PC-9 (cell line): ENCODE data around the gene PCDHGB3. TPM values are rescaled to one million over a fixed set of nuclear protein-coding genes. Genes with fewer than 3 reads are reported as not detected.

Experiments
- BruUV-seq: library from RNA; stranded (reverse); fragments of 400-500 nt; replicated peaks from 2 replicates; lab custom pipeline; 2021; lab: Mats Ljungman, UMichigan
- CTCF ChIA-PET: fragments of 300-600 bp; sonication (Branson Sonifier 250); formaldehyde crosslinking; loops from one replicate; lab custom pipeline; 2022; ENCODE audit warnings: antibody characterized with exemption; lab: Charles Lee
- POLR2A ChIA-PET: fragments of 300-600 bp; sonication (Branson Sonifier 250); formaldehyde crosslinking; loops from one replicate; lab custom pipeline; 2022; ENCODE audit warnings: antibody characterized with exemption; ENCODE audit not compliant: unreplicated experiment; lab: Charles Lee
- DNase-seq, 2 experiments: peaks; one replicate each; pipeline versions ENCODE4 v3.0.0 to v3.0.0-alpha.2; 2015 to 2022; ENCODE audit warnings: mixed read lengths in 1 of 2
- H2AFZ ChIP-seq: fragments of 200-600 bp; sonication (generic); 2 replicates; pipeline ENCODE4 v1.8.1; 2017; ENCODE audit warnings: antibody characterized with exemption
- H3F3A ChIP-seq: fragments of 200-600 bp; sonication (generic); 2 replicates; pipeline ENCODE4 v1.8.1; 2017; ENCODE audit warnings: antibody characterized with exemption, mild to moderate bottlenecking, low read depth; ENCODE audit not compliant: insufficient read depth
- H3K27ac ChIP-seq: fragments of 200-600 bp; sonication (generic); 2 replicates; pipeline ENCODE4 v1.6.1; 2016; ENCODE audit warnings: mixed run types
- H3K27me3 ChIP-seq: fragments of 200-600 bp; sonication (generic); 2 replicates; pipeline ENCODE4 v1.6.1; 2016; ENCODE audit warnings: low read depth, mixed run types; ENCODE audit not compliant: insufficient read depth
- H3K36me3 ChIP-seq: fragments of 200-600 bp; sonication (generic); 2 replicates; pipeline ENCODE4 v1.6.1; 2016; ENCODE audit warnings: low read depth, mixed run types
- H3K4me1 ChIP-seq: fragments of 200-600 bp; sonication (generic); replicated peaks from 2 replicates; pipeline ENCODE4 v1.6.1; 2016; ENCODE audit warnings: mixed run types; ENCODE audit not compliant: insufficient read depth
- H3K4me2 ChIP-seq: fragments of 200-600 bp; sonication (generic); 2 replicates; pipeline ENCODE4 v1.6.1; 2017; ENCODE audit warnings: mixed run types
- H3K4me3 ChIP-seq: fragments of 200-600 bp; sonication (generic); 2 replicates; pipeline ENCODE4 v1.6.1; 2016; ENCODE audit warnings: mixed run types
- H3K79me2 ChIP-seq: fragments of 200-600 bp; sonication (generic); 2 replicates; pipeline ENCODE4 v1.6.1; 2017; ENCODE audit warnings: low read depth, mixed run types
- H3K9me2 ChIP-seq: fragments of 200-600 bp; sonication (generic); 2 replicates; pipeline ENCODE4 v1.8.1; 2017; ENCODE audit warnings: mild to moderate bottlenecking; ENCODE audit not compliant: insufficient read depth
- H3K9me3 ChIP-seq: fragments of 200-600 bp; sonication (generic); 2 replicates; pipeline ENCODE4 v1.8.1; 2016; ENCODE audit warnings: low read depth; ENCODE audit not compliant: insufficient read depth
- H4K20me1 ChIP-seq: fragments of 200-600 bp; sonication (generic); 2 replicates; pipeline ENCODE4 v1.8.1; 2017; ENCODE audit not compliant: insufficient read depth
- EZH2 ChIP-seq: fragments of 200-600 bp; sonication (generic); IDR thresholded peaks from 2 replicates; pipeline ENCODE4 v1.8.0; 2017; ENCODE audit warnings: antibody characterized with exemption, low read depth
- intact Hi-C: fragments of 100-400 bp; cut with micrococcal nuclease; formaldehyde crosslinking; loops from one replicate; pipeline ENCODE4 v1.10.0; 2022; ENCODE audit not compliant: unreplicated experiment
- total RNA-seq: library from RNA; stranded (reverse); gene quantifications from 2 replicates; pipeline ENCODE4 v1.2.3, GENCODE V29; 2021
- TF ChIP-seq, protein P1 (sequence below): fragments of 200-600 bp; sonication (generic); conservative IDR thresholded peaks from 2 replicates; pipeline ENCODE4 v1.6.1; 2017; ENCODE audit warnings: mixed run types, antibody characterized with exemption, mild to moderate bottlenecking, moderate library complexity

Gene PCDHGB3
- total RNA-seq, 1 experiment from 2014 or later: not detected

DNA sequence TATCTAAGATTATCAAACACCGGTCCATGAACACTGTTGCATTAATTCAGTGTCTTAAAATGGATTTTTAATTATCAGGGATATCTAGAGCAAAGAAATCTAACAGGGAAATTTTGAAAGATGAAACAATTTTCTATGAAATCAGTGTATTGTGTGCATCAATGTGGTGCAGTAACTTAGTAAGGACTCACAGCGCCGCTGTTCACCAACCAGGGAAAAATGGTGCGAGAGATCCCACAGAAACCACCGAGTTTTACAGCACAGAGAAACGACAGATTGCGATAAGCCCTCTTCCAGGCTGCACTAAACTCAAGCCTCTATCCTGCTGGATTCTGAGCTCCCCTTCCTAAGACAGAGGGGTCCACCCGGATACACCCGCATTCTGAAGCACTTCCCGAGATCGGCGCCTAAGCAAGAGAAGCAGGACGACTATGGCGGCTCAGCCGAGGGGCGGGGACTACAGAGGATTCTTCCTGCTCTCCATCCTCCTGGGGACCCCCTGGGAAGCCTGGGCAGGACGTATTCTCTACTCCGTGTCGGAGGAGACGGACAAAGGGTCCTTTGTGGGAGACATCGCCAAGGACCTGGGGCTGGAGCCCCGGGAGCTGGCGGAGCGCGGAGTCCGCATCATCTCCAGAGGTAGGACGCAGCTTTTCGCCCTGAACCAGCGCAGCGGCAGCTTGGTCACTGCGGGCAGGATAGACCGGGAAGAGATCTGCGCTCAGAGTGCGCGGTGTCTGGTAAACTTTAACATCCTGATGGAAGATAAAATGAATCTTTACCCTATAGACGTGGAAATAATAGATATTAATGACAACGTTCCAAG is 12.6 kb downstream of the PCDHGB3 start, which contains the start of gene PCDHGA7:
Gene PCDHGA7 (plus strand): TSS at position 274 of the 826 bp plus-strand sequence. CDS start 158 bp downstream, at position 432.
- no peak for DNase-seq
- Histone ChIP-seq H3F3A (no peaks in the 10 kb centered on the region), H3K9me3 (no peaks in the 10 kb centered on the region), H4K20me1 (no peaks in the 10 kb centered on the region), H3K4me2 (no peak within 1 kb of the TSS), H3K27me3 (peaks cover 49% of the 10 kb centered on the region), H3K27ac (no peak within 1 kb of the TSS), H3K4me3 (no peak within 1 kb of the TSS), H2AFZ (no peak within 1 kb of the TSS), H3K9me2 (no peaks in the 10 kb centered on the region), H3K36me3 (no peaks in the 10 kb centered on the region), H3K79me2 (no peaks in the 10 kb centered on the region), H3K4me1 (no peaks in the 10 kb centered on the region)
- intact Hi-C loops: no loop called here
- POLR2A ChIA-PET: no interaction called here
- CTCF ChIA-PET: no interaction called here
- no TSS peak for BruUV-seq
- TF ChIP-seq EZH2: no peak
- TF ChIP-seq, protein P1, sequence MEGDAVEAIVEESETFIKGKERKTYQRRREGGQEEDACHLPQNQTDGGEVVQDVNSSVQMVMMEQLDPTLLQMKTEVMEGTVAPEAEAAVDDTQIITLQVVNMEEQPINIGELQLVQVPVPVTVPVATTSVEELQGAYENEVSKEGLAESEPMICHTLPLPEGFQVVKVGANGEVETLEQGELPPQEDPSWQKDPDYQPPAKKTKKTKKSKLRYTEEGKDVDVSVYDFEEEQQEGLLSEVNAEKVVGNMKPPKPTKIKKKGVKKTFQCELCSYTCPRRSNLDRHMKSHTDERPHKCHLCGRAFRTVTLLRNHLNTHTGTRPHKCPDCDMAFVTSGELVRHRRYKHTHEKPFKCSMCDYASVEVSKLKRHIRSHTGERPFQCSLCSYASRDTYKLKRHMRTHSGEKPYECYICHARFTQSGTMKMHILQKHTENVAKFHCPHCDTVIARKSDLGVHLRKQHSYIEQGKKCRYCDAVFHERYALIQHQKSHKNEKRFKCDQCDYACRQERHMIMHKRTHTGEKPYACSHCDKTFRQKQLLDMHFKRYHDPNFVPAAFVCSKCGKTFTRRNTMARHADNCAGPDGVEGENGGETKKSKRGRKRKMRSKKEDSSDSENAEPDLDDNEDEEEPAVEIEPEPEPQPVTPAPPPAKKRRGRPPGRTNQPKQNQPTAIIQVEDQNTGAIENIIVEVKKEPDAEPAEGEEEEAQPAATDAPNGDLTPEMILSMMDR: no peak

DNA sequence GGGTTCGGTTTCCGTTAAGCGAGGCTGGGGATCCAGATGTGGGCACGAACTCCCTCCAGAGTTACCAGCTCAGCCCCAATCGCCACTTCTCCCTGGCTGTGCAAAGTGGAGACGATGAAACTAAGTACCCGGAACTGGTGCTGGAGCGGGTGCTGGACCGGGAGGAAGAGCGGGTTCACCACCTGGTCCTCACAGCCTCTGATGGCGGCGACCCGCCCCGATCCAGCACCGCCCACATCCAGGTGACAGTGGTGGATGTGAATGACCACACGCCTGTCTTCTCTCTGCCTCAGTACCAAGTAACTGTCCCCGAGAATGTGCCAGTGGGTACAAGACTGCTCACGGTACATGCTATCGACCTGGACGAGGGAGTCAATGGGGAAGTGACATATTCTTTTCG is 13.3 kb downstream of the PCDHGB3 start:
- H3K4me1 ChIP-seq: no peaks in the 10 kb centered on the region
- no peak overlapping the region for H2AFZ ChIP-seq
- POLR2A ChIA-PET: interaction anchor here (0.6 kb wide), 1 partner anchor 135 kb away, joined by 3 read pairs; no protein-coding TSS in a partner anchor
- no peak overlapping the region for H3K4me3 ChIP-seq
- H4K20me1 ChIP-seq: no peaks in the 10 kb centered on the region
- no peak for TF ChIP-seq EZH2
- TF ChIP-seq, protein P1: no peak
- intact Hi-C loops: no loop called here
- no peaks in the 10 kb centered on the region for H3K9me3 ChIP-seq
- no peak for DNase-seq
- no peaks in the 10 kb centered on the region for H3K9me2 ChIP-seq
- H3F3A ChIP-seq: no peaks in the 10 kb centered on the region
- no peaks in the 10 kb centered on the region for H3K36me3 ChIP-seq
- no peaks in the 10 kb centered on the region for H3K79me2 ChIP-seq
- H3K27ac ChIP-seq: no peak overlapping the region
- H3K27me3 ChIP-seq: peaks cover 51% of the 10 kb centered on the region
- H3K4me2 ChIP-seq: no peak overlapping the region
- no TSS peak for BruUV-seq
- CTCF ChIA-PET: no interaction called here

DNA sequence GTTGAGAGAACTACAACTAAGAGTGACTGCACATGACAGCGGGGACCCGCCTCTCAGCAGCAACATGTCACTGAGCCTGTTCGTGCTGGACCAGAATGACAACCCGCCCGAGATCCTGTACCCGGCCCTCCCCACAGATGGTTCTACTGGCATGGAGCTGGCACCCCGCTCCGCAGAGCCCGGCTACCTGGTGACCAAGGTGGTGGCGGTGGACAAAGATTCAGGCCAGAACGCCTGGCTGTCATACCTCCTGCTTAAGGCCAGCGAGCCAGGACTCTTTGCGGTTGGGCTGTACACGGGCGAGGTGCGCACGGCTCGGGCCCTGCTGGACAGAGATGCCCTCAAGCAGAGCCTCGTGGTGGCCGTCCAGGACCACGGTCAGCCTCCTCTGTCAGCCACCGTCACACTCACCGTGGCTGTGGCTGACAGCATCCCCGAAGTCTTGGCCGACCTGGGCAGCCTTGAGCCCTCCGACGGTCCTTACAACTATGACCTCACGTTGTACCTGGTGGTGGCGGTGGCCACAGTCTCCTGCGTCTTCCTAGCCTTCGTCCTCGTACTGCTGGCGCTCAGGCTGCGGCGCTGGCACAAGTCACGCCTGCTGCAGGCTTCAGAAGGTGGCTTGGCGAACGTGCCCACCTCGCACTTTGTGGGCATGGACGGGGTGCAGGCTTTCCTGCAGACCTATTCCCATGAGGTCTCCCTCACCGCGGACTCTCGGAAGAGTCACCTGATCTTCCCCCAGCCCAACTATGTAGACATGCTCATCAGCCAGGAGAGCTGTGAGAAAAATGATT is 14.6 kb downstream of the PCDHGB3 start:
- Histone ChIP-seq H3K36me3 (no peaks in the 10 kb centered on the region), H3F3A (no peaks in the 10 kb centered on the region), H3K27me3 (peaks cover 54% of the 10 kb centered on the region), H3K79me2 (no peaks in the 10 kb centered on the region), H3K4me2 (no peak overlapping the region), H4K20me1 (no peaks in the 10 kb centered on the region), H2AFZ (no peak overlapping the region; the same call in 1 of the 2 replicates), H3K27ac (no peak overlapping the region), H3K9me3 (no peaks in the 10 kb centered on the region), H3K4me3 (no peak overlapping the region), H3K4me1 (no peaks in the 10 kb centered on the region), H3K9me2 (no peaks in the 10 kb centered on the region)
- no TSS peak for BruUV-seq
- ChIA-PET CTCF (no interaction called here), POLR2A (no interaction called here)
- TF ChIP-seq, protein P1: no peak
- TF ChIP-seq EZH2: no peak
- DNase-seq: no peak
- intact Hi-C loops: no loop called here
